Testis (tissue), 3 donors: Measurements from ENCODE around the gene TXNRD1. TPM values are rescaled to one million over a fixed set of nuclear protein-coding genes. Genes with fewer than 3 reads are reported as not detected.

Experiments used
- DNase-seq: peaks from one replicate; pipeline ENCODE4 v3.0.0-alpha.2; 2019
- H3K27ac ChIP-seq, 2 donors: fragments of 200-600 bp; sonication (generic); one replicate each; pipeline ENCODE4 v1.5.1; 2019
- H3K27me3 ChIP-seq: fragments of 200-600 bp; sonication (generic); one replicate; pipeline ENCODE4 v1.5.1; 2019
- H3K36me3 ChIP-seq: fragments of 200-600 bp; sonication (generic); one replicate; pipeline ENCODE4 v1.5.1; 2017; ENCODE audit warnings: low read depth; ENCODE audit errors: missing control alignments
- H3K4me1 ChIP-seq: fragments of 200-600 bp; sonication (generic); one replicate; pipeline ENCODE4 v1.5.1; 2019
- H3K4me3 ChIP-seq, 2 donors: fragments of 200-600 bp; sonication (generic); one replicate each; pipeline ENCODE4 v1.5.1; 2017 to 2019
- H3K9me3 ChIP-seq: fragments of 200-600 bp; sonication (generic); one replicate; pipeline ENCODE4 v1.5.1; 2017
- POLR2A ChIP-seq: fragments of 450-650 bp; IDR thresholded peaks from one replicate; pipeline ENCODE4 v1.6.1; 2017; ENCODE audit warnings: antibody characterized with exemption, mild to moderate bottlenecking, moderate library complexity
- WGBS, 2 donors: methylation state at CpG; one replicate each; pipeline ENCODE4 v1.1.5; 2018; 5-methylcytosine and 5-hydroxymethylcytosine counted together
- intact Hi-C: fragments of 100-400 bp; cut with DNase I; formaldehyde crosslinking; loops from one replicate; pipeline ENCODE4 v1.15.1; 2023; ENCODE audit warnings: low total_unique reads
- polyA plus RNA-seq: library from polyadenylated mRNA; stranded (reverse); fragments of 350-450 nt; fragmentation: Illumina TruSeq; extraction: RNeasy Lipid Tissue Mini Kit (QIAGEN cat#74804); gene quantifications from one replicate; pipeline ENCODE4 v1.2.3, GENCODE V29; 2014; ENCODE audit warnings: low read depth, low replicate concordance; ENCODE audit not compliant: insufficient read depth
- total RNA-seq, 2 donors: library from RNA; depleted of rRNA; stranded (reverse); fragments of >200 nt; gene quantifications; one replicate each; pipeline ENCODE4 v1.2.3, GENCODE V29; 2016
- TF ChIP-seq, protein P1 (sequence below), 3 experiments: fragments of 450-650 bp in 2 of 3; fragments of 200-600 bp in 1 of 3; sonication (generic) in 1 of 3; IDR thresholded peaks; one replicate each; pipeline ENCODE4 v1.5.1; 2016 to 2019; ENCODE audit warnings: antibody characterized with exemption in 3 of 3, mild to moderate bottlenecking in 2 of 3, moderate library complexity in 1 of 3

TXNRD1 gene
- total and polyA plus RNA-seq, 3 donors from 2014 or later = 67.8 to 110 (median 96.2) TPM

DNA sequence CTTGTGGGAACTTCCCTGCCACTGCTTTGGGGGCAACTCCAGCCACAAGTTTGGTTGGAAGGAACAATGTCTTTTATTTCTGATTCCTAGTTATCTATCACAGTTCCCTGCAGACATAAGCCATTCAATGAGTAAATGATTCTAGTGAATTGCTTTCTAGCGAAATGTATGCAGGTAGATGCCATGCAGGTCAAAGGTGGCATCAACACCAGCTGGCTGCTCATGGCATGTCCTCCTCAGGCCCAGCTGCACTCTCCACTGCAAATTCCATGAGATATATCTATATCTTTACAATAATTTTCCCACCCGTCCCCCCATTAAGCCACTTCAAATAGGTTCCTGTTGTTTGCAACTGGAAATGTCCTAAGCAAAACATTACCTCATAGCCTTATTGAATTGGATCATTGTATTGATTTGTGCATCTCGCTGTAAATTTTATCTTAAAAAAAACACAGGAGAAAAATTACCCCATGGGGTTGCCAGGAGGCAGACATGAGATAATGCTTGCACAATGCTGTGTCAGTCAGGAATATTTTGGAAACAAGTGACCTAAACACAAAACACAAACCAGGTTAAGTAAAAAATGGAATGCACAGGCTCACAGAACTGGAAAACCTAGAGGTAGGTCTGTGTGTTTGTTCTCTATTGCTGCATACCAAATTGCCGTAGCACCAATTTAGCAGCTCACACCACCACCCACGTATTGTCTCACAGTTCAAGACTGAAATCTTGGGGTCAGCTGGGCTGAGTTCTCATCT is 32.8 kb upstream of the TXNRD1 start:
- Histone ChIP-seq H3K27ac (no peak overlapping the region), H3K27me3 (no peaks in the 10 kb centered on the region), H3K4me1 (peaks cover 4% of the 10 kb centered on the region), H3K4me3 (no peak overlapping the region), H3K36me3 (no peaks in the 10 kb centered on the region), H3K9me3 (no peaks in the 10 kb centered on the region)
- WGBS, 2 donors = 84 to 90% methylated on average over 5 of the region's 5 CpGs
- intact Hi-C loops = no loop called here
- TF ChIP-seq, protein P1, sequence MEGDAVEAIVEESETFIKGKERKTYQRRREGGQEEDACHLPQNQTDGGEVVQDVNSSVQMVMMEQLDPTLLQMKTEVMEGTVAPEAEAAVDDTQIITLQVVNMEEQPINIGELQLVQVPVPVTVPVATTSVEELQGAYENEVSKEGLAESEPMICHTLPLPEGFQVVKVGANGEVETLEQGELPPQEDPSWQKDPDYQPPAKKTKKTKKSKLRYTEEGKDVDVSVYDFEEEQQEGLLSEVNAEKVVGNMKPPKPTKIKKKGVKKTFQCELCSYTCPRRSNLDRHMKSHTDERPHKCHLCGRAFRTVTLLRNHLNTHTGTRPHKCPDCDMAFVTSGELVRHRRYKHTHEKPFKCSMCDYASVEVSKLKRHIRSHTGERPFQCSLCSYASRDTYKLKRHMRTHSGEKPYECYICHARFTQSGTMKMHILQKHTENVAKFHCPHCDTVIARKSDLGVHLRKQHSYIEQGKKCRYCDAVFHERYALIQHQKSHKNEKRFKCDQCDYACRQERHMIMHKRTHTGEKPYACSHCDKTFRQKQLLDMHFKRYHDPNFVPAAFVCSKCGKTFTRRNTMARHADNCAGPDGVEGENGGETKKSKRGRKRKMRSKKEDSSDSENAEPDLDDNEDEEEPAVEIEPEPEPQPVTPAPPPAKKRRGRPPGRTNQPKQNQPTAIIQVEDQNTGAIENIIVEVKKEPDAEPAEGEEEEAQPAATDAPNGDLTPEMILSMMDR (IDR thresholded peaks at IDR 0.05) = no peak
- TF ChIP-seq POLR2A = no peak
- DNase-seq = no peak

DNA sequence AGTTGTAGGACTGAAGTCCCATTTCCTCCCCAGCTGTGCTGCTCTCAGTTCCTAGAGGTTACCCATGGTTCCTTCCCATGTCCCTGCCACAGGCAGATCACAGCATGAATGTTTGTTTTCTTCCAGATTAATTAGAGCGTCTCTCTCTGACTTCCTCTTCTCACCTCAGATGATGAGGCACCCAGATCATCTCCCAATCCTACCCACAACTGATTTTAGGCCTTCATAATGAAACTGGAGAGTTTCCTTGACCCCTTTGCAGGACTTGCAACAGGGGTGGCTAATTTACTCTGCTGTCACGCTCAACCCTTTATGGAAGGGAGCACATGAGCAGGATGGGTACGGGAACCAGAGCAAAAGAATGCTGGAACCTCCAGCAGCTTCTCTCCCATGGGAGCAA is 32.1 kb upstream of the TXNRD1 start:
- WGBS, 2 donors = 96 to 97% methylated on average over 3 of the region's 3 CpGs
- no peaks in the 10 kb centered on the region for H3K36me3 ChIP-seq
- no peak for TF ChIP-seq POLR2A
- TF ChIP-seq, protein P1 (IDR thresholded peaks at IDR 0.05) = no peak
- H3K27me3 ChIP-seq = no peaks in the 10 kb centered on the region
- H3K27ac ChIP-seq = no peak overlapping the region
- peaks cover under 1% of the 10 kb centered on the region for H3K4me1 ChIP-seq
- no peak overlapping the region for H3K4me3 ChIP-seq
- DNase-seq = no peak
- H3K9me3 ChIP-seq = no peaks in the 10 kb centered on the region
- intact Hi-C loops = no loop called here

DNA sequence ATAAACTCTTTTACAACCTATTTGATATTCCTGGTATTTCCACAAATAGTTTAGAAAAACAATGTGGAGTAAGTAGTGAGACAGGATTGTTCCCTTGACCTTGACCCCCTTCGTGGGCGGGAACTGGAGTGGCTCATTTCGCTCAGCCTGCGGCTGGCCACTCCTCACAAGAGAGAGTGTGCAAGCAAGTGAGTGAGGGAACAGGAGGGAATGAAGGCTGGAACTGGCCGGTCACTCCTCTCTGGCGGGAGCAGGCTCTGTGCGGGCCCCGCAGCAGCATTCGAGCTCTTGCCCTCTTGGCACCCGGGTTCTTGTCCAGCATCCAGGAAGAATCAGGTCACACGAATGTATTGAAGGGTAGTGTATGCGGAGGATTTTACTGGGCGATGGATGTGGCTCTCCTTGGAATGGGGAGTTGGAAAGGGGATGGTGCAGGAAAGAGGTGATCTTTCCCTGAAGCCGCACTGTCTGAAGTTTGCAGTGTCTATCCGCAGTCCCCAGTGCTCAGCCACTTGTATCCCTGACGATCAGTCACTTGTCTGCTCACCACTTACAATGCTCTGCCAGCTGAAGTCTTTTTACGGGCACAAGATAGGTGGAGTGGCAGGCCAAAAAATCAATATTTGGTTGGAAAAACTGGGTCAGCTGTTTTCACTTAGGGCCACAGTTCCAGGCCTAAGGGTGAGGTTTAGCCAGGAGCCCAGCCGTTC is 28.0 kb upstream of the TXNRD1 start:
- 82 to 85% methylated on average over 18 of the region's 18 CpGs for WGBS, 2 donors
- no peak for DNase-seq
- intact Hi-C loops = no loop called here
- Histone ChIP-seq H3K27ac (no peak overlapping the region), H3K27me3 (no peaks in the 10 kb centered on the region), H3K4me3 (no peak overlapping the region), H3K36me3 (no peaks in the 10 kb centered on the region), H3K9me3 (no peaks in the 10 kb centered on the region), H3K4me1 (no peaks in the 10 kb centered on the region)
- TF ChIP-seq, protein P1 (IDR thresholded peaks at IDR 0.05) = no peak

DNA sequence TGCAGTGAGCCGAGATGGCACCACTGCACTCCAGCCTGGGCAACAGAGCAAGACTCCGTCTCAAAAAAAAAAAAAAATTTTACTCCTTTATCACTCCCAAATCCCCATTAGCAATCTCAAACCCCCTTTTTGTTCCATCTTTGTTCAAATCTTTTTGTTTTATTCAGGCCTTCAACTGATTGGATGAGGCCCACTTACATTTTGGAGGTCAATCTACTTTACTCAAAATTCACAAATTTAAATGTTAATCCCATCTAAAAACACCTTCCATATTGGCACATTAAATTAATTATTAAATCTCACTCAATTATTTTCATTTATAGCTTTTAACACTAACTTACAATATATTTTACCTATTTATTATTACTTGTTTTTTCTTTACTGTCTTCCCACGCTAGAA is 27.0 kb upstream of the TXNRD1 start:
- DNase-seq = no peak
- Histone ChIP-seq H3K4me1 (no peaks in the 10 kb centered on the region), H3K27ac (no peak overlapping the region), H3K4me3 (no peak overlapping the region), H3K9me3 (no peaks in the 10 kb centered on the region), H3K27me3 (no peaks in the 10 kb centered on the region), H3K36me3 (no peaks in the 10 kb centered on the region)
- 96 to 97% methylated on average over 3 of the region's 3 CpGs for WGBS, 2 donors
- intact Hi-C loops = no loop called here
- no peak for TF ChIP-seq POLR2A
- TF ChIP-seq, protein P1 (IDR thresholded peaks at IDR 0.05) = no peak
